ENCODE data around the gene WFIKKN1.

Gene WFIKKN1

GRCh38 chr16:657487-657886 is 26.7 kb downstream of the WFIKKN1 start:
- DNase-seq (ENCODE audit: low spot score) = no peak

GRCh38 chr16:658679-659571 is 28.1 kb downstream of the WFIKKN1 start:
- DNase-seq (ENCODE audit: low spot score) = no peak

GRCh38 chr16:659618-660017 is 28.8 kb downstream of the WFIKKN1 start:
- DNase-seq (ENCODE audit: low spot score) = no peak

- DNase-seq (ENCODE audit: low spot score) = no peak
Measured at GRCh38 chr16:660132-660458, 29.3 kb downstream of the WFIKKN1 start.

- DNase-seq (ENCODE audit: low spot score) = peak; percentile 94
Measured at GRCh38 chr16:660459-661183, 29.8 kb downstream of the WFIKKN1 start.

GRCh38 chr16:661184-661821 is 30.5 kb downstream of the WFIKKN1 start:
- DNase-seq (ENCODE audit: low spot score) = no peak

GRCh38 chr16:662095-662494 is 31.3 kb downstream of the WFIKKN1 start:
- DNase-seq (ENCODE audit: low spot score) = no peak

- no peak for DNase-seq (ENCODE audit: low spot score)
Measured at GRCh38 chr16:662597-662996, 31.8 kb downstream of the WFIKKN1 start.

GRCh38 chr16:666572-666971 is 35.8 kb downstream of the WFIKKN1 start:
- DNase-seq (ENCODE audit: low spot score) = no peak

GRCh38 chr16:667113-667779 is 36.5 kb downstream of the WFIKKN1 start:
- DNase-seq (ENCODE audit: low spot score) = no peak

- DNase-seq (ENCODE audit: low spot score) = peak; percentile 93
Measured at GRCh38 chr16:667780-668518, 37.2 kb downstream of the WFIKKN1 start, which contains the start of gene RHOT2. RHOT2 (plus strand) TSS chr16:668132; CDS start chr16:668200, 68 bp downstream.

GRCh38 chr16:668519-669171 is 37.9 kb downstream of the WFIKKN1 start:
- DNase-seq (ENCODE audit: low spot score) = no peak

GRCh38 chr16:669666-670065 is 38.9 kb downstream of the WFIKKN1 start:
- DNase-seq (ENCODE audit: low spot score) = no peak

GRCh38 chr16:670485-671352 is 39.9 kb downstream of the WFIKKN1 start:
- no peak for DNase-seq (ENCODE audit: low spot score)

- no peak for DNase-seq (ENCODE audit: low spot score)
Measured at GRCh38 chr16:671353-672131, 40.8 kb downstream of the WFIKKN1 start.

GRCh38 chr16:672371-672770 is 41.6 kb downstream of the WFIKKN1 start:
- DNase-seq (ENCODE audit: low spot score) = no peak

- no peak for DNase-seq (ENCODE audit: low spot score)
Measured at GRCh38 chr16:672851-673250, 42.1 kb downstream of the WFIKKN1 start.

GRCh38 chr16:673399-673991 is 42.7 kb downstream of the WFIKKN1 start:
- DNase-seq (ENCODE audit: low spot score) = no peak

Data from Ammon's horn (tissue), 1 donor.